OCI-LY7 (cell line): ENCODE data around the gene RIOK2. TPM values are rescaled to one million over a fixed set of nuclear protein-coding genes. Genes with fewer than 3 reads are reported as not detected.

Experiments used
- BruUV-seq: library from RNA; stranded (reverse); fragments of 400-500 nt; replicated peaks from 2 replicates; lab custom pipeline; 2021; lab: Mats Ljungman, UMichigan
- CTCF ChIA-PET: fragments of 300-600 bp; sonication (Branson Sonifier 250); formaldehyde crosslinking; loops from one replicate; lab custom pipeline; 2022; ENCODE audit warnings: antibody characterized with exemption; ENCODE audit not compliant: unreplicated experiment; lab: Charles Lee
- POLR2A ChIA-PET: fragments of 300-600 bp; sonication (Branson Sonifier 250); formaldehyde crosslinking; loops from one replicate; lab custom pipeline; 2022; ENCODE audit warnings: antibody characterized with exemption; lab: Charles Lee
- DNase-seq: peaks from one replicate; pipeline ENCODE4 v3.0.0-alpha.2; 2015; ENCODE audit warnings: low spot score
- H2AFZ ChIP-seq: fragments of 200-600 bp; sonication (generic), shearing (Covaris generic); 2 replicates; pipeline ENCODE4 v1.6.1; 2014; ENCODE audit warnings: mild to moderate bottlenecking, antibody characterized with exemption, low read length, moderate library complexity
- H3K27ac ChIP-seq: fragments of 200-600 bp; sonication (generic); 2 replicates; pipeline ENCODE4 v1.5.1; 2014; ENCODE audit warnings: mixed run types, low read depth, mild to moderate bottlenecking, moderate library complexity, low read length, inconsistent platforms; ENCODE audit not compliant: poor library complexity, severe bottlenecking
- H3K36me3 ChIP-seq: fragments of 200-600 bp; sonication (generic); 2 replicates; pipeline ENCODE4 v1.6.1; 2014; ENCODE audit warnings: mild to moderate bottlenecking, antibody characterized with exemption, low read length, moderate library complexity, mixed read lengths; ENCODE audit not compliant: insufficient read depth
- H3K4me1 ChIP-seq: fragments of 200-600 bp; sonication (generic); 2 replicates; pipeline ENCODE4 v1.5.1; 2014; ENCODE audit warnings: mild to moderate bottlenecking, low read length; ENCODE audit not compliant: insufficient read depth, poor library complexity, severe bottlenecking
- H3K4me2 ChIP-seq: fragments of 200-600 bp; sonication (generic); 2 replicates; pipeline ENCODE4 v1.6.1; 2014; ENCODE audit warnings: mild to moderate bottlenecking, low read length
- H3K4me3 ChIP-seq: fragments of 200-600 bp; sonication (generic); 2 replicates; pipeline ENCODE4 v1.5.1; 2014; ENCODE audit warnings: mild to moderate bottlenecking, low read depth, low read length; ENCODE audit not compliant: poor library complexity, severe bottlenecking
- H3K79me2 ChIP-seq: fragments of 200-600 bp; sonication (generic); 2 replicates; pipeline ENCODE4 v1.6.1; 2016; ENCODE audit warnings: low read depth, mild to moderate bottlenecking, low read length, moderate library complexity, mixed read lengths; ENCODE audit not compliant: insufficient read depth
- H3K9me2 ChIP-seq: fragments of 200-600 bp; sonication (generic); 2 replicates; pipeline ENCODE4 v1.6.1; 2016; ENCODE audit warnings: mild to moderate bottlenecking, low read length, mixed read lengths; ENCODE audit not compliant: insufficient read depth
- H3K9me3 ChIP-seq: fragments of 200-600 bp; sonication (generic); 2 replicates; pipeline ENCODE4 v1.6.1; 2014; ENCODE audit warnings: mild to moderate bottlenecking, mixed run types, low read length, mixed read lengths
- H4K20me1 ChIP-seq: fragments of 200-600 bp; sonication (generic); 2 replicates; pipeline ENCODE4 v1.6.1; 2014; ENCODE audit warnings: mild to moderate bottlenecking, antibody characterized with exemption, low read length, moderate library complexity, mixed read lengths; ENCODE audit not compliant: insufficient read depth
- EZH2phosphoT487 ChIP-seq: fragments of 200-600 bp; sonication (generic); IDR thresholded peaks from 2 replicates; pipeline ENCODE4 v1.6.1; 2018; ENCODE audit warnings: low read depth, borderline replicate concordance, mild to moderate bottlenecking, mixed run types, antibody characterized with exemption, low read length, moderate library complexity, mixed read lengths
- intact Hi-C: fragments of 100-400 bp; cut with micrococcal nuclease; formaldehyde crosslinking; loops from one replicate; pipeline ENCODE4 v1.10.0; 2022; ENCODE audit not compliant: unreplicated experiment
- total RNA-seq, 2 experiments: library from RNA; depleted of rRNA in 1 of 2; stranded (reverse); fragments of >200 nt in 1 of 2; shearing (Covaris generic) in 1 of 2; gene quantifications; 2 replicates each; pipeline ENCODE4 v1.2.3, GENCODE V29; 2014 to 2022
- TF ChIP-seq, protein P1 (sequence below): fragments of 200-600 bp; sonication (generic); conservative IDR thresholded peaks from 2 replicates; pipeline ENCODE4 v1.5.1; 2014; ENCODE audit warnings: mild to moderate bottlenecking, antibody characterized with exemption, low read length, moderate library complexity, mixed read lengths

The RIOK2 gene
- total RNA-seq, 2 experiments from 2014 or later: 21.9 to 41.3 TPM

DNA sequence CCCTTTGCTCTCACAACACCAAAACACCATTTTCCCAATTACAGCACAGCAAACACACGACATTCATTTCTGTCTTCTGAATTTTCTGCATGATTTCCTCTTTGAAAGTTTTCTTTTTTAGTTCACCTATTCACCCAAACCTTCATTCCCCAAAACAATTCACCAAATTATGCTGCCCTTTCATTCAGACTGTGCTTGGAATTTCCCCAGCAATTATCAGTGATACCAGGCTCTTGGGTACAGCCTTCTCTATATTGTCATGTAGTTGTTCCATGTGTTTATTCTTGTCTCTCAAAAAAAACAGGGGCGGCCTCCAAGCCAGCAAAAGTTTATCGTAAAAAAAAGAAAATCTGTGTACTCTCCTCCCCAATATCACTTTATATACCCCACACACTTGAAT, 31.7 kb downstream of the RIOK2 start:
- no peaks in the 10 kb centered on the region for H3K36me3 ChIP-seq
- TF ChIP-seq, protein P1, sequence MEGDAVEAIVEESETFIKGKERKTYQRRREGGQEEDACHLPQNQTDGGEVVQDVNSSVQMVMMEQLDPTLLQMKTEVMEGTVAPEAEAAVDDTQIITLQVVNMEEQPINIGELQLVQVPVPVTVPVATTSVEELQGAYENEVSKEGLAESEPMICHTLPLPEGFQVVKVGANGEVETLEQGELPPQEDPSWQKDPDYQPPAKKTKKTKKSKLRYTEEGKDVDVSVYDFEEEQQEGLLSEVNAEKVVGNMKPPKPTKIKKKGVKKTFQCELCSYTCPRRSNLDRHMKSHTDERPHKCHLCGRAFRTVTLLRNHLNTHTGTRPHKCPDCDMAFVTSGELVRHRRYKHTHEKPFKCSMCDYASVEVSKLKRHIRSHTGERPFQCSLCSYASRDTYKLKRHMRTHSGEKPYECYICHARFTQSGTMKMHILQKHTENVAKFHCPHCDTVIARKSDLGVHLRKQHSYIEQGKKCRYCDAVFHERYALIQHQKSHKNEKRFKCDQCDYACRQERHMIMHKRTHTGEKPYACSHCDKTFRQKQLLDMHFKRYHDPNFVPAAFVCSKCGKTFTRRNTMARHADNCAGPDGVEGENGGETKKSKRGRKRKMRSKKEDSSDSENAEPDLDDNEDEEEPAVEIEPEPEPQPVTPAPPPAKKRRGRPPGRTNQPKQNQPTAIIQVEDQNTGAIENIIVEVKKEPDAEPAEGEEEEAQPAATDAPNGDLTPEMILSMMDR: no peak
- TF ChIP-seq EZH2phosphoT487: no peak
- no peak overlapping the region for H2AFZ ChIP-seq
- DNase-seq: no peak
- no peaks in the 10 kb centered on the region for H3K9me2 ChIP-seq
- no peak overlapping the region for H3K4me3 ChIP-seq
- no peaks in the 10 kb centered on the region for H3K4me1 ChIP-seq
- no peaks in the 10 kb centered on the region for H4K20me1 ChIP-seq
- POLR2A ChIA-PET: interaction anchor here (0.7 kb wide), 2 partner anchors 47 to 721 kb away, joined by 3 to 4 read pairs; no protein-coding TSS in a partner anchor
- intact Hi-C loops: no loop called here
- no TSS peak for BruUV-seq
- no peak overlapping the region for H3K4me2 ChIP-seq
- CTCF ChIA-PET: interaction anchor here (0.6 kb wide), 1 partner anchor 380 kb away, joined by 3 read pairs; no protein-coding TSS in a partner anchor
- peaks cover under 1% of the 10 kb centered on the region; the same call in 1 of the 2 replicates for H3K9me3 ChIP-seq
- no peaks in the 10 kb centered on the region for H3K79me2 ChIP-seq
- no peak overlapping the region for H3K27ac ChIP-seq

DNA sequence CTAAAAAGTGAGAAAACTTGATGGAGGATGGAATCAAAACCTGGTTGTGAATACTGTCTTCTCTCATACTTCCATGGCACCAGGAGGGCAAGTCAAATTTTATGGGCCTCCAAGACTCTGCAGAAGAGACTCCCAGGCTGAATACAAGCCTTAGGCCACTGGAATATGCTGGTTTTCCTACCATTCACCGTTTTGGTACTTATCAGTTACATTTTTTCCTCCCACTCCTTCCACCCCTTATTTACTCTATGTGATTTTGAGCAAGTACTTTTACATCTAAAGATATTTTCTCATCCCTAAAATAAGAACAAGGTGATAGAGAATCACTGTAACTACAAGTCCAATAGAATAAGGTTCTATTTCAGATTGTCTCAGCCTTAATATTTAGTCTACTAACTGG, 32.6 kb downstream of the RIOK2 start:
- Histone ChIP-seq H3K36me3 (no peaks in the 10 kb centered on the region), H3K9me3 (no peaks in the 10 kb centered on the region), H3K4me3 (no peak overlapping the region), H3K4me2 (no peak overlapping the region), H2AFZ (no peak overlapping the region), H3K9me2 (no peaks in the 10 kb centered on the region), H3K27ac (no peak overlapping the region), H3K4me1 (no peaks in the 10 kb centered on the region), H4K20me1 (no peaks in the 10 kb centered on the region), H3K79me2 (no peaks in the 10 kb centered on the region)
- DNase-seq: no peak
- BruUV-seq: no TSS peak
- ChIA-PET CTCF (no interaction called here), POLR2A (interaction anchor here (0.6 to 0.8 kb wide), 3 partner anchors 9 to 46 kb away, joined by 3 to 4 read pairs (median 3); no protein-coding TSS in a partner anchor)
- intact Hi-C loops: no loop called here
- no peak for TF ChIP-seq EZH2phosphoT487
- TF ChIP-seq, protein P1: no peak

DNA sequence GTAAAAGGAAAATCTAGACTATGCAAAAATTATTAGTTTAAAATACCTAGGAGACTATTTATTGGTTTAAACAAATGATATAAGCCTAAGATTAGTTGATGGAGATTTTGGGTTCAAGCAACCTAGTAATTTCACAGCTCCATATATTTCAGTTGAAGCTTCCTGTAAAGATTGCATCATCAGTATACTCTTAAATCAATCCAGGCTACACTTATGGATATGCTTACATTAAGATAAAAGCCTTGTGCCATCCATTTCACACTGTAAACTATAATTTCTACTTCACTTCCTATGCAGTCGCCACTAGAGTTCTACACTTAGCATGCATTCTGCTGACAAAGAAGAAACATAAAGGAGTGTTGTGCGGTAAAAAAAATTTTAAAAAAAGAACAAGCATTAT, 33.3 kb downstream of the RIOK2 start:
- H3K4me3 ChIP-seq: no peak overlapping the region
- no peaks in the 10 kb centered on the region for H3K36me3 ChIP-seq
- DNase-seq: no peak
- no peaks in the 10 kb centered on the region for H3K79me2 ChIP-seq
- ChIA-PET CTCF (no interaction called here), POLR2A (interaction anchor here (0.6 to 0.8 kb wide), 4 partner anchors 9 to 173 kb away, joined by 3 to 4 read pairs (median 3); no protein-coding TSS in a partner anchor)
- H3K27ac ChIP-seq: no peak overlapping the region
- no peak overlapping the region for H3K4me2 ChIP-seq
- no TSS peak for BruUV-seq
- no peaks in the 10 kb centered on the region for H4K20me1 ChIP-seq
- intact Hi-C loops: no loop called here
- no peaks in the 10 kb centered on the region for H3K9me2 ChIP-seq
- H3K4me1 ChIP-seq: no peaks in the 10 kb centered on the region
- no peaks in the 10 kb centered on the region for H3K9me3 ChIP-seq
- H2AFZ ChIP-seq: 0 out of 2 replicates have a peak overlapping the region, but pooled peaks have one; percentile 2
- TF ChIP-seq EZH2phosphoT487: no peak
- TF ChIP-seq, protein P1: no peak
